Midbrain (tissue), 1 donor: ENCODE data around the gene TUBG2.

Source experiments
- DNase-seq: peaks from one replicate; lab custom pipeline; 2025; lab: John Stamatoyannopoulos, UW

TUBG2 gene

GRCh38 chr17:42695500-42695899 is 36.4 kb downstream of the TUBG2 start:
- DNase-seq: no peak

- DNase-seq: no peak
These were observed 38.2 kb downstream of the TUBG2 start for GRCh38 chr17:42697108-42697811.

GRCh38 chr17:42698736-42699414 is 39.8 kb downstream of the TUBG2 start:
- DNase-seq: no peak

GRCh38 chr17:42699415-42699740 is 40.3 kb downstream of the TUBG2 start:
- no peak for DNase-seq

- DNase-seq: no peak
These were observed 41.7 kb downstream of the TUBG2 start for GRCh38 chr17:42700586-42701289.

- no peak for DNase-seq
These were observed 43.4 kb downstream of the TUBG2 start for GRCh38 chr17:42702446-42702845.

- DNase-seq: no peak
These were observed 45.4 kb downstream of the TUBG2 start for GRCh38 chr17:42704490-42704836.

GRCh38 chr17:42704837-42705494 is 45.9 kb downstream of the TUBG2 start:
- DNase-seq: no peak

- no peak for DNase-seq
These were observed 47.6 kb downstream of the TUBG2 start for GRCh38 chr17:42706732-42707131.

- DNase-seq: no peak
These were observed 49.5 kb downstream of the TUBG2 start for GRCh38 chr17:42708588-42708987.

- DNase-seq: no peak
These were observed 50.5 kb downstream of the TUBG2 start for GRCh38 chr17:42709561-42709960.
